ENCODE results near the gene GALNT18. TPM values are rescaled to one million over a fixed set of nuclear protein-coding genes. Genes with fewer than 3 reads are reported as not detected.

The GALNT18 gene
- total and polyA plus RNA-seq, 2 of the 4 experiments (the other 2 are of a cell fraction): 9.5 to 11.3 TPM

DNA sequence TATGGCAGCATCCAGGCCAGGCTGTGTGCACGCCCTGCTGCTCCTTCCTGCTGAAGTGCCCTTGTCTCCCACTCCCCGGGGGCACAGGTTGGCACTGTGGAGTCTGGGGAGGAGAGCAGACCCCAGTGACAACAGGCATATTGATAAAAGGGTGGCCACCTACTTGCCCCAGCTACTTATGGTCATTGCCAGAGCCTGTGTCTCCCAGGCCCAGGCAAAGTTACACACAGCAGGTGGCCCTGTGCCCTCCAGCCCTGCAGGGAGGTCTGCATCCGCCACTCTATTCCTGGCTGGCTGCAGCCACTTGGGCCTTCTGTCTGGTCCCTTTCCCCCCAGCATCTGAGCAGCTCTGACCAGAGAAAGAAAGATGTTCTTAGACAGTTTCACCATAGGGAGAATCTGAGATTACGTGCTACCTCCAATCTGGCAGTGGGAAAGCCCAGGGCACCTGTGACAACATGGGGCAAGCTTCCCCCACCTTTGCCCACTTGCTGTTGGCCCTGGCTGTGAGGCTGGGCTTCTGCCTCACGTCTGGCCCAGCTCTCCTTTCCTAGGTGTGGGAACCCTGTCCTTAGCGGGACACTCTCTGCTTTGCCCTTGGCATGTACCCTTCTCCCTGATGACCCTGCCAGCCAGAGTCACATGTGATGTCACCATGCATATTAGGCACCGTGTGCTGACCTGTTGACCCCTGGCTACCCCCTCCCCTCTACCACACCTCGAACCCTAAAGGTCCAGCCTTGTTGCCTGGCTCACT is 243.4 kb downstream of the GALNT18 start:
- no peak for ATAC-seq (ENCODE audit: low read depth)
- H3K4me2 ChIP-seq (ENCODE audit: low read depth, low read length): no peak overlapping the region
- no peaks in the 10 kb centered on the region; a peak in 1 of 4 replicates for H3K79me1 ChIP-seq (ENCODE audit: low read depth in 1 of 2, low read length in 2 of 2)
- no peak for DNase-seq
- TF ChIP-seq, protein P1, sequence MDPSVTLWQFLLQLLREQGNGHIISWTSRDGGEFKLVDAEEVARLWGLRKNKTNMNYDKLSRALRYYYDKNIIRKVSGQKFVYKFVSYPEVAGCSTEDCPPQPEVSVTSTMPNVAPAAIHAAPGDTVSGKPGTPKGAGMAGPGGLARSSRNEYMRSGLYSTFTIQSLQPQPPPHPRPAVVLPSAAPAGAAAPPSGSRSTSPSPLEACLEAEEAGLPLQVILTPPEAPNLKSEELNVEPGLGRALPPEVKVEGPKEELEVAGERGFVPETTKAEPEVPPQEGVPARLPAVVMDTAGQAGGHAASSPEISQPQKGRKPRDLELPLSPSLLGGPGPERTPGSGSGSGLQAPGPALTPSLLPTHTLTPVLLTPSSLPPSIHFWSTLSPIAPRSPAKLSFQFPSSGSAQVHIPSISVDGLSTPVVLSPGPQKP (IDR thresholded peaks at IDR 0.05; ENCODE audit: borderline replicate concordance, low read depth, low read length): no peak
- no peak for TF ChIP-seq BHLHE40 (IDR thresholded peaks at IDR 0.05; ENCODE audit: low read depth, low read length)
- no peak for TF ChIP-seq RAD21 (IDR thresholded peaks at IDR 0.05; ENCODE audit: low read length)
- no peak for TF ChIP-seq NFE2L2 (IDR thresholded peaks at IDR 0.05; ENCODE audit: low read depth, low read length)
- no peak for TF ChIP-seq POLR2A (IDR thresholded peaks at IDR 0.05; ENCODE audit: low read depth, low read length)
- TF ChIP-seq RCOR1 (IDR thresholded peaks at IDR 0.05; ENCODE audit: insufficient replicate concordance, low read length): no peak
- no peak for TF ChIP-seq CHD1 (IDR thresholded peaks at IDR 0.05; ENCODE audit: low read depth, low read length)
- TF ChIP-seq, protein P2, sequence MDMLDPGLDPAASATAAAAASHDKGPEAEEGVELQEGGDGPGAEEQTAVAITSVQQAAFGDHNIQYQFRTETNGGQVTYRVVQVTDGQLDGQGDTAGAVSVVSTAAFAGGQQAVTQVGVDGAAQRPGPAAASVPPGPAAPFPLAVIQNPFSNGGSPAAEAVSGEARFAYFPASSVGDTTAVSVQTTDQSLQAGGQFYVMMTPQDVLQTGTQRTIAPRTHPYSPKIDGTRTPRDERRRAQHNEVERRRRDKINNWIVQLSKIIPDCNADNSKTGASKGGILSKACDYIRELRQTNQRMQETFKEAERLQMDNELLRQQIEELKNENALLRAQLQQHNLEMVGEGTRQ (IDR thresholded peaks at IDR 0.05; ENCODE audit: low read depth, low read length): no peak
- no peak for TF ChIP-seq MXI1 (IDR thresholded peaks at IDR 0.05; ENCODE audit: borderline replicate concordance, low read depth, low read length)
- TF ChIP-seq MAFK (IDR thresholded peaks at IDR 0.05; ENCODE audit: low read depth, low read length): no peak
- TF ChIP-seq, protein P3, sequence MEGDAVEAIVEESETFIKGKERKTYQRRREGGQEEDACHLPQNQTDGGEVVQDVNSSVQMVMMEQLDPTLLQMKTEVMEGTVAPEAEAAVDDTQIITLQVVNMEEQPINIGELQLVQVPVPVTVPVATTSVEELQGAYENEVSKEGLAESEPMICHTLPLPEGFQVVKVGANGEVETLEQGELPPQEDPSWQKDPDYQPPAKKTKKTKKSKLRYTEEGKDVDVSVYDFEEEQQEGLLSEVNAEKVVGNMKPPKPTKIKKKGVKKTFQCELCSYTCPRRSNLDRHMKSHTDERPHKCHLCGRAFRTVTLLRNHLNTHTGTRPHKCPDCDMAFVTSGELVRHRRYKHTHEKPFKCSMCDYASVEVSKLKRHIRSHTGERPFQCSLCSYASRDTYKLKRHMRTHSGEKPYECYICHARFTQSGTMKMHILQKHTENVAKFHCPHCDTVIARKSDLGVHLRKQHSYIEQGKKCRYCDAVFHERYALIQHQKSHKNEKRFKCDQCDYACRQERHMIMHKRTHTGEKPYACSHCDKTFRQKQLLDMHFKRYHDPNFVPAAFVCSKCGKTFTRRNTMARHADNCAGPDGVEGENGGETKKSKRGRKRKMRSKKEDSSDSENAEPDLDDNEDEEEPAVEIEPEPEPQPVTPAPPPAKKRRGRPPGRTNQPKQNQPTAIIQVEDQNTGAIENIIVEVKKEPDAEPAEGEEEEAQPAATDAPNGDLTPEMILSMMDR (conservative IDR thresholded peaks at IDR 0.05; ENCODE audit: low read depth, low read length): no peak
- no peak for TF ChIP-seq CEBPB (IDR thresholded peaks at IDR 0.05; ENCODE audit: low read depth, low read length)
- no peak for TF ChIP-seq RFX5 (IDR thresholded peaks at IDR 0.05; ENCODE audit: low read depth, low read length)
- TF ChIP-seq FOS (IDR thresholded peaks at IDR 0.05; ENCODE audit: low read depth, low read length): no peak
- no peak for TF ChIP-seq SMC3 (IDR thresholded peaks at IDR 0.05; ENCODE audit: low read depth, low read length)
- TF ChIP-seq MAZ (IDR thresholded peaks at IDR 0.05; ENCODE audit: borderline replicate concordance, low read depth, low read length): no peak
- H3K14ac ChIP-seq (replicated peaks; ENCODE audit: low read depth, low read length): no peak overlapping the region
- no peaks in the 10 kb centered on the region for H4K20me1 ChIP-seq (ENCODE audit: insufficient read depth, low read length)
- no peak overlapping the region for H3K27ac ChIP-seq (ENCODE audit: insufficient read depth, low read length)
- H4K5ac ChIP-seq (ENCODE audit: low read depth, low read length): no peak overlapping the region
- no peak overlapping the region for H3K4me3 ChIP-seq (ENCODE audit: insufficient read depth, low read depth, low read length)
- H2BK120ac ChIP-seq (ENCODE audit: low read depth, low read length): no peak overlapping the region
- H3K36me3 ChIP-seq (ENCODE audit: control insufficient read depth, insufficient read depth, low read length): no peaks in the 10 kb centered on the region
- no peak overlapping the region for H2BK20ac ChIP-seq (ENCODE audit: low read depth, low read length)
- H3K18ac ChIP-seq (ENCODE audit: low read depth, low read length): no peak overlapping the region
- in situ Hi-C loops (cut with MboI; ENCODE audit: low sequenced_read_pairs) (no loop called here), dilution Hi-C loops (cut with HindIII; ENCODE audit: low sequenced_read_pairs, unreplicated experiment) (no loop called here), intact Hi-C loops (cut with micrococcal nuclease) (no loop called here)
- H3K4me1 ChIP-seq (ENCODE audit: control insufficient read depth, insufficient read depth, low read length): no peaks in the 10 kb centered on the region
- no peaks in the 10 kb centered on the region for H3K9me1 ChIP-seq (ENCODE audit: insufficient read depth, low read length)
- H4K8ac ChIP-seq (ENCODE audit: low read depth in 2 of 2, low read length in 2 of 2): no peak overlapping the region
- H3K27me3 ChIP-seq (ENCODE audit: control insufficient read depth, insufficient read depth, low read length): peaks cover 3% of the 10 kb centered on the region; the same call in 1 of the 2 replicates
- no peak overlapping the region for H2AK9ac ChIP-seq (replicated peaks; ENCODE audit: low read depth, low read length, poor library complexity)
- no peak overlapping the region for H3K9ac ChIP-seq (ENCODE audit: low read depth, low read length)
- H3K9me3 ChIP-seq (ENCODE audit: control insufficient read depth, insufficient read depth, low read length): no peaks in the 10 kb centered on the region
- H3K4ac ChIP-seq (ENCODE audit: low read depth, low read length): no peak overlapping the region
- no peak overlapping the region for H2BK5ac ChIP-seq (ENCODE audit: low read depth, low read length, poor library complexity, severe bottlenecking)
- POLR2A ChIA-PET (ENCODE audit: unreplicated experiment): no interaction called here
- H2AK5ac ChIP-seq (ENCODE audit: low read depth, low read length): no peak overlapping the region
- no peak overlapping the region for H2BK15ac ChIP-seq (ENCODE audit: low read depth, low read length)
- no peak overlapping the region for H3K23ac ChIP-seq (ENCODE audit: low read depth, low read length)
- WGBS, 2 experiments (ENCODE audit: extremely low coverage in 2 of 2, insufficient read length in 1 of 2): 67% methylated on average over 4 of the region's 8 CpGs; no CpG with 5 or more reads in 1 of the 2 experiments
- no peak overlapping the region for H2AFZ ChIP-seq (replicated peaks; ENCODE audit: low read length, poor library complexity)
- H3K56ac ChIP-seq (ENCODE audit: extremely low read depth, insufficient read depth, low read length): no peak overlapping the region
- no TSS peak for BruUV-seq (replicated peaks)
- CTCF ChIA-PET: no interaction called here
- H4K91ac ChIP-seq (ENCODE audit: insufficient read depth, low read depth, low read length): no peak overlapping the region

All from IMR-90 (cell line).